CD14-positive monocyte (primary cell): Measurements from ENCODE around the gene HOXB1. TPM values are rescaled to one million over a fixed set of nuclear protein-coding genes. Genes with fewer than 3 reads are reported as not detected.
"Not testable (repeated sequence)": the region's sequence is repeated elsewhere in the genome, so short reads cannot be mapped to it uniquely, and the experiment has no call there.

Experiments used
- DNase-seq, 3 donors: peaks; one replicate each; pipeline ENCODE4 v3.0.0-alpha.2; 2011 to 2022
- H2AFZ ChIP-seq: 2 replicates; pipeline ENCODE4 v1.6.0; 2012; ENCODE audit warnings: mild to moderate bottlenecking, low read depth, low read length, inconsistent platforms; ENCODE audit not compliant: insufficient read depth, poor library complexity, severe bottlenecking
- H3K27ac ChIP-seq, 2 donors: 1 replicate in 1 of 2; 2 replicates in 1 of 2; pipeline ENCODE4 v1.5.1; 2012 to 2013; ENCODE audit warnings: low read length in 2 of 2, control low read depth in 1 of 2, inconsistent platforms in 1 of 2, low read depth in 1 of 2, mild to moderate bottlenecking in 1 of 2
- H3K27me3 ChIP-seq, 2 donors: one replicate each; pipeline versions ENCODE4 v1.6.0 to v1.6.1; 2011 to 2013; ENCODE audit warnings: low read length in 2 of 2; ENCODE audit not compliant: control insufficient read depth in 2 of 2, insufficient read depth in 2 of 2
- H3K36me3 ChIP-seq, 2 donors: replicated peaks in 1 of 2; 1 replicate in 1 of 2; 2 replicates in 1 of 2; pipeline versions ENCODE4 v1.5.1 to v1.6.1; 2012 to 2013; ENCODE audit warnings: low read length in 2 of 2, control low read depth in 1 of 2, inconsistent platforms in 1 of 2, mild to moderate bottlenecking in 1 of 2; ENCODE audit not compliant: insufficient read depth in 2 of 2, control insufficient read depth in 1 of 2
- H3K4me1 ChIP-seq, 2 donors: 1 replicate in 1 of 2; 2 replicates in 1 of 2; pipeline versions ENCODE4 v1.5.1 to v1.6.1; 2012 to 2013; ENCODE audit warnings: low read length in 2 of 2, control low read depth in 1 of 2, inconsistent platforms in 1 of 2, mild to moderate bottlenecking in 1 of 2, moderate library complexity in 1 of 2; ENCODE audit not compliant: insufficient read depth in 2 of 2, control insufficient read depth in 1 of 2
- H3K4me2 ChIP-seq: replicated peaks from 2 replicates; pipeline ENCODE3; 2012; ENCODE audit warnings: low read length, moderate library complexity, mild to moderate bottlenecking; ENCODE audit not compliant: poor library complexity, severe bottlenecking; ENCODE audit errors: extremely low read depth
- H3K4me3 ChIP-seq, 3 experiments: fragments of 200-600 bp in 1 of 3; sonication (generic) in 1 of 3; replicated peaks in 1 of 3; 1 replicate in 2 of 3; 2 replicates in 1 of 3; pipeline ENCODE4 v1.5.1; 2011 to 2013; ENCODE audit warnings: low read length in 3 of 3, mild to moderate bottlenecking in 3 of 3, control low read depth in 2 of 3, low read depth in 2 of 3, inconsistent platforms in 1 of 3, moderate library complexity in 1 of 3
- H3K79me2 ChIP-seq: 2 replicates; pipeline ENCODE4 v1.6.0; 2012; ENCODE audit warnings: mild to moderate bottlenecking, control low read depth, inconsistent platforms, low read length, moderate library complexity; ENCODE audit not compliant: insufficient read depth
- H3K9ac ChIP-seq: 2 replicates; pipeline ENCODE4 v1.6.0; 2017; ENCODE audit warnings: low read length, mild to moderate bottlenecking; ENCODE audit not compliant: insufficient read depth, poor library complexity, severe bottlenecking
- H3K9me3 ChIP-seq, 2 donors: replicated peaks in 1 of 2; 1 replicate in 1 of 2; 2 replicates in 1 of 2; pipeline versions ENCODE4 v1.5.1 to v1.6.1; 2012 to 2013; ENCODE audit warnings: low read length in 2 of 2, control low read depth in 1 of 2; ENCODE audit not compliant: control insufficient read depth in 1 of 2, insufficient read depth in 1 of 2
- H4K20me1 ChIP-seq: 2 replicates; pipeline ENCODE4 v1.6.0; 2012; ENCODE audit warnings: mild to moderate bottlenecking, low read length, control low read depth, moderate library complexity; ENCODE audit not compliant: insufficient read depth
- H3K27ac Mint-ChIP-seq, 7 donors: one replicate each; pipeline ENCODE4 v1.8.0; 2020; ENCODE audit warnings: mild to moderate bottlenecking in 7 of 7, mixed read lengths in 7 of 7, moderate library complexity in 6 of 7, inconsistent platforms in 2 of 7
- H3K27me3 Mint-ChIP-seq, 3 donors: one replicate each; pipeline ENCODE4 v1.8.0; 2021 to 2022; ENCODE audit warnings: low read depth in 3 of 3, mild to moderate bottlenecking in 3 of 3, mixed read lengths in 3 of 3, moderate library complexity in 3 of 3, inconsistent platforms in 1 of 3
- H3K36me3 Mint-ChIP-seq, 2 donors: one replicate each; pipeline ENCODE4 v1.8.0; 2020; ENCODE audit warnings: mixed read lengths in 2 of 2, inconsistent platforms in 1 of 2, mild to moderate bottlenecking in 1 of 2
- H3K4me1 Mint-ChIP-seq: one replicate; pipeline ENCODE4 v1.8.0; 2020; ENCODE audit warnings: mild to moderate bottlenecking, mixed read lengths
- H3K4me3 Mint-ChIP-seq, 2 donors: one replicate each; pipeline ENCODE4 v1.8.0; 2020; ENCODE audit warnings: mild to moderate bottlenecking in 2 of 2, mixed read lengths in 2 of 2, moderate library complexity in 1 of 2
- H3K9me3 Mint-ChIP-seq, 7 donors: one replicate each; pipeline ENCODE4 v1.8.0; 2020 to 2022; ENCODE audit warnings: mixed read lengths in 7 of 7, mild to moderate bottlenecking in 6 of 7, moderate library complexity in 6 of 7, inconsistent platforms in 2 of 7
- WGBS: methylation state at CpG from one replicate; pipeline ENCODE4 v1.1.5; 2013; ENCODE audit warnings: missing lambda C conversion rate; ENCODE audit not compliant: insufficient coverage; 5-methylcytosine and 5-hydroxymethylcytosine counted together
- intact Hi-C, 2 donors: fragments of 100-400 bp; cut with micrococcal nuclease; formaldehyde crosslinking; loops; one replicate each; pipeline versions ENCODE4 v1.15.0 to v1.15.1; 2023
- polyA plus RNA-seq, 3 donors: library from polyadenylated mRNA; depleted of rRNA in 1 of 3; unstranded in 2 of 3; stranded (reverse) in 1 of 3; fragments of 300-500 nt in 2 of 3; fragments of >200 nt in 1 of 3; fragmentation: Illumina TruSeq in 2 of 3; gene quantifications; 1 replicate in 2 of 3; 2 replicates in 1 of 3; pipeline ENCODE4 v1.2.3, GENCODE V29; 2012 to 2021
- TF ChIP-seq, protein P1 (sequence below): fragments of 200-600 bp; IDR thresholded peaks from one replicate; pipeline ENCODE4 v1.8.0; 2022; ENCODE audit warnings: antibody characterized with exemption, mild to moderate bottlenecking

Gene HOXB1
- polyA plus RNA-seq, 3 donors: not detected

DNA sequence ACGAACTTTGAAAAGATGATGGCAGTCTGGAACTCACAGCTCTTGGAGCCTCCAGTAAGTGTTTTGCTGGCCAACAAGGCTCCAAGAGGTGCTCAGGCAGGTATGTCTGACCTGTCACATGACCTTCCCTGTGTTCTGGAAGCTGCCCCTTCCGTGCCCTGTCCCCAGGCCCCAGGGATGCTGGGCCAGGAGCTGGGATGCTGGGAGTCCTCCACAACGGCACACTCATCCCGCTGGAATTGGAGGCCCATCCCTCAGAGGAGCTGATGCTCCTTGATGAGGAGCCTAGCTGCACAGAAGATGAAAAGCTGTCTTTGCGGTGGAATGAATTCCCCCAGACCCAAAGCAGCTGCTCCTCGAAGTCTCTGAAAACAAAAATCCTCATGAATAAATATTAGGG lies 47.8 kb downstream of the HOXB1 start:
- Histone ChIP-seq H3K4me1 (no peaks in the 10 kb centered on the region), H3K4me2 (no peak overlapping the region), H3K27me3 (peaks cover 4 to 14% of the 10 kb centered on the region in 2 donors), H3K27ac (no peak overlapping the region), H2AFZ (no peak overlapping the region), H3K4me3 (no peak overlapping the region), H3K9ac (no peak overlapping the region), H3K9me3 (no peaks in the 10 kb centered on the region), H3K36me3 (no peaks in the 10 kb centered on the region), H4K20me1 (no peaks in the 10 kb centered on the region), H3K79me2 (no peaks in the 10 kb centered on the region)
- H3K27me3 Mint-ChIP-seq: peaks cover 27 to 36% (median 30%) of the 10 kb centered on the region in 3 donors
- TF ChIP-seq, protein P1, sequence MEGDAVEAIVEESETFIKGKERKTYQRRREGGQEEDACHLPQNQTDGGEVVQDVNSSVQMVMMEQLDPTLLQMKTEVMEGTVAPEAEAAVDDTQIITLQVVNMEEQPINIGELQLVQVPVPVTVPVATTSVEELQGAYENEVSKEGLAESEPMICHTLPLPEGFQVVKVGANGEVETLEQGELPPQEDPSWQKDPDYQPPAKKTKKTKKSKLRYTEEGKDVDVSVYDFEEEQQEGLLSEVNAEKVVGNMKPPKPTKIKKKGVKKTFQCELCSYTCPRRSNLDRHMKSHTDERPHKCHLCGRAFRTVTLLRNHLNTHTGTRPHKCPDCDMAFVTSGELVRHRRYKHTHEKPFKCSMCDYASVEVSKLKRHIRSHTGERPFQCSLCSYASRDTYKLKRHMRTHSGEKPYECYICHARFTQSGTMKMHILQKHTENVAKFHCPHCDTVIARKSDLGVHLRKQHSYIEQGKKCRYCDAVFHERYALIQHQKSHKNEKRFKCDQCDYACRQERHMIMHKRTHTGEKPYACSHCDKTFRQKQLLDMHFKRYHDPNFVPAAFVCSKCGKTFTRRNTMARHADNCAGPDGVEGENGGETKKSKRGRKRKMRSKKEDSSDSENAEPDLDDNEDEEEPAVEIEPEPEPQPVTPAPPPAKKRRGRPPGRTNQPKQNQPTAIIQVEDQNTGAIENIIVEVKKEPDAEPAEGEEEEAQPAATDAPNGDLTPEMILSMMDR: no peak
- no peaks in the 10 kb centered on the region for H3K9me3 Mint-ChIP-seq
- no peak for DNase-seq
- peak overlapping the region in 1 of 2 donors; percentile 47 for H3K4me3 Mint-ChIP-seq
- 82% methylated on average over 4 of the region's 6 CpGs for WGBS
- intact Hi-C loops: no loop called here
- H3K27ac Mint-ChIP-seq: no peak overlapping the region
- H3K36me3 Mint-ChIP-seq: no peaks in the 10 kb centered on the region
- peaks cover 6% of the 10 kb centered on the region for H3K4me1 Mint-ChIP-seq

DNA sequence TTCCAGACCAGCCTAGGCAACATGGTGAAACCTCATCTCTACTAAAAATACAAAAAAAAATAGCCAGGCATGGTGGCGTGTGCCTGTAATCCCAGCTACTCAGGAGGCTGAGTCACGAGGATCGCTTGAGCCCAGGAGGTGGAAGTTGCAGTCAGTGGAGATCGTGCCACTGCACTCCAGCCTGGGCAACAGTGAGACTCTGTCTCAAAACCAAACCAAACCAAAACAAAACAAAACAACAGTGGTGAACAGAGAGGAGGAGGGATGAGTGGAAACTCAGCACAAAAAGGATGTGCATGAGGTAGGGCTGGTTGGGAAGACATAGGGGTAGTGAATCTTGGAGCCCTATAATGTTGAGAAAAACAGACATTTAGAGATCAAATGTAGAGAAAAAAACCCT lies 48.5 kb downstream of the HOXB1 start:
- H3K79me2 ChIP-seq, H3K36me3 ChIP-seq, H3K9me3 Mint-ChIP-seq, H4K20me1 ChIP-seq, H3K4me1 ChIP-seq, H3K4me1 Mint-ChIP-seq, H3K9me3 ChIP-seq, H3K4me3 Mint-ChIP-seq, H3K9ac ChIP-seq, H3K36me3 Mint-ChIP-seq, H3K27ac ChIP-seq, H3K4me3 ChIP-seq, H3K4me2 ChIP-seq, H2AFZ ChIP-seq, DNase-seq, intact Hi-C loops: not testable (repeated sequence)
- peaks cover 4 to 14% of the 10 kb centered on the region in 2 donors for H3K27me3 ChIP-seq
- H3K27me3 Mint-ChIP-seq: peaks cover 26 to 39% (median 30%) of the 10 kb centered on the region in 3 donors
- 94% methylated on average over 3 of the region's 4 CpGs for WGBS
- peak overlapping the region in 1 of 7 donors; percentile 6 for H3K27ac Mint-ChIP-seq
